DOHH2 (cell line): ENCODE data around the gene CBLB.

Source experiments
- CTCF ChIP-seq: fragments of 200-600 bp; sonication (generic); IDR thresholded peaks from one replicate; pipeline ENCODE4 v1.5.1; 2014; ENCODE audit warnings: antibody characterized with exemption, mild to moderate bottlenecking, low read depth, low read length; ENCODE audit not compliant: poor library complexity, severe bottlenecking
- EZH2phosphoT487 ChIP-seq: fragments of 200-600 bp; sonication (generic); IDR thresholded peaks from 2 replicates; pipeline ENCODE4 v1.6.1; 2017; ENCODE audit warnings: borderline replicate concordance, mild to moderate bottlenecking, antibody characterized with exemption, low read length, moderate library complexity, mixed read lengths

- TF ChIP-seq CTCF (no peak), EZH2phosphoT487 (no peak)
Observed at GRCh38 chr3:105851582-105851981, 17.2 kb downstream of the CBLB start.
